NCI-H2196 treated with DMSO at 0.1 percent for 48 hours (cell line): ENCODE results near the gene RNF225.
"Not testable (repeated sequence)": the region's sequence is repeated elsewhere in the genome, so short reads cannot be mapped to it uniquely, and the experiment has no call there.

ENCODE experiments used
- DNase-seq: peaks from one replicate; lab custom pipeline; 2025; ENCODE audit not compliant: unreplicated experiment; lab: John Stamatoyannopoulos, UW

The RNF225 gene

DNA sequence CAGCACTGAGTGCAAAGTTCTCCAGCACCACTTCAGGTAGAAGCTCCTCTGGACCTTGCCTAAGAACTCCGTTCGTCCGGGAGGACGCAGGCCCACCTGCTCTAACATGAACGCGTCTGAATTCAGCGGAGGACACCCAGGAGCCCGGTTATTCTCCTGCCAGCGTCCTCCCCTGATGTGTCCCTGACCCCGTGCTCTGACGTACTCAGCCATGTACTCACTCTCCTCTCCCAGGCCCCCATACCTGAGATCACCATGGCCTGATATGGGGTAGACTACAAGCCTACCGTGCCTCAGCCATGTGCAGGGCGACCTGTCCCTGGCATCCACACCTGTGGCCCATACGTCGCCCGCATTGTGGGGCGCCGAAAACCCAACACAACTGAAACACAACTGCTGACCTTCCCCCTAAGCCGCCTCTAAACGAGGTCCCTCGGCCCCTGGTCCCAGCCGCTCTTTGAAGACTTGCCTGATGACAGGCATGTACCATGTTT lies 12.2 kb downstream of the RNF225 start:
- DNase-seq = no peak

DNA sequence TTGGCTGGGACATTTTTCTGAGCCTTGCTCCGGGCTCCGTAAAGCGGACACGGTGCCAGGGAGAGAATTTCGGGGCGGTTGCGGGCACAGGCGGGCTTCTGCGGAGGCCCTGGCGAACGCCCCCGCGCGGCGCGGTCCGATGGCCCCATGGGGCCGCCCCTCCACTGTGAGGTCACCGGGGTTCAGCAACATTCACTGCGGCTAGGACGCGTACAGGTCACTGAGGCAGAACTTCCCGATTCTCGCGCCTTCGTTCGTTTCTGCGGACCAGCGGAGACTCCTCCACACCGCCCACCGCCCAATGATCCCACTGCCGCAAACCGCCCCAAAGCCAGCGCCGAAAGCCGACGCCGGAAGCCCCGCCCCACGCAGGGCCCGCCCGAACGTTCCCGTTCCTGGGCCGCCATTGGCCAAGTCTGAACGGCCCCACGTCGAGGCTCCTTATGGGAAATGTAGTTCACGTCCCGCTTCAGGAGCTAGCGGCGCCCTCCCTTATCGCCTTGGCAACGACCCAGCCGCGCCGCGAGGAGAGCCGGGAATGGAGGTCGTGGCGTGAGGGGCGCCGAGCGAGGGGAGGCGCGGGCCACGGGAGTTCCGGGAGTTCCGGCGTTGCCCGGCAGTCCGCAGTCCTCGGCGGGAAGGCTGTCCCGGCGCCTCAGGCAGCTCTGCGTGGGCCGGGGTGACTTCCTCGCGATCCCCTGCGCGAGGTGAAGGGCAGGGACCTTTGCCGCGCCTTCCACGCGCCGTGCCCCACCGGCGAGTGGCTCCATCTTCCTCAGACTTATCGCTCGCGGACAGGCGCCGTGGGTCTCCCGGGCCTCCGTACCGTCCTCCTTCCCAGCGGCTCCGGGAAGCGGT lies 12.9 kb downstream of the RNF225 start, which contains the start of gene ZNF584:
Gene ZNF584, plus strand, starts transcription at position 498 of the 858 bp plus-strand sequence. CDS start 499 bp downstream, outside the sequence.
- peak; percentile 89 for DNase-seq

DNA sequence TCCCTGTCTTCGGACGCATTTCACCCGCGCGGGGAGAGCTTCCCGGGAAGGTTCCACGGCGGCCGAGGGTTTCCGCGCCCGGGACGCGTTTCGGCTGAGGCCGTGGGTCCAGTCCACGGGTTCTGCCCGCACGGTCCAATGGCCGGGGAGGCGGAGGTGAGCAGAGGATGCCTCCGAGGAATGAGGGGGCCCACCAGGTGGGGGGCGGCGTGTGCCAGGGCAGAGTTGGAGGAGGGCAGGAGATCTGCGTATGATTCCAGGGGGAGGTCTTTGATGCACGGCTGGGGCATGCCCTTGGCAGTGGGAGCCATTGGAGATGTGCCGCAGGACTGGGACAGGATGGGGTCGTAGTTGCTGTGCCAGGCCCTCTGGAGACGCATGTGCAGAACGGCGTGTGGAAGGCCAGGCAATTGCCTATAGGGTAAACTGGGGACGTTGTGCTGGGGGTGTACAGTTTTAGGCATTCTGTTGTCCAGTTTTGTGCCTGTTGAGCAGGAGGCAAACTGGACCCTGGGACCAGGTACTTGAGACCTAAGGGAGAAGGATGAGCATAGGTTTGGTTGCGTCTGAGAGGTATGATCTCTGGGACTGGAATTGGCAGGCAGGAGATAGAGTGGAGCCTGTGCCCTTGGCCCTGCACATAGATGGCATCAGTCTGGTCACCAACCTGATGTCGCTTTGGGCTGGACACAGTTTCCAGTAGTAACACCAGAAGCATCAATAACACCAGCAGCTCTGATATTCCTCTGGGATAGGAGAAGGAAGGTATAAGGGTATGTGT lies 13.7 kb downstream of the RNF225 start:
- DNase-seq = no peak

DNA sequence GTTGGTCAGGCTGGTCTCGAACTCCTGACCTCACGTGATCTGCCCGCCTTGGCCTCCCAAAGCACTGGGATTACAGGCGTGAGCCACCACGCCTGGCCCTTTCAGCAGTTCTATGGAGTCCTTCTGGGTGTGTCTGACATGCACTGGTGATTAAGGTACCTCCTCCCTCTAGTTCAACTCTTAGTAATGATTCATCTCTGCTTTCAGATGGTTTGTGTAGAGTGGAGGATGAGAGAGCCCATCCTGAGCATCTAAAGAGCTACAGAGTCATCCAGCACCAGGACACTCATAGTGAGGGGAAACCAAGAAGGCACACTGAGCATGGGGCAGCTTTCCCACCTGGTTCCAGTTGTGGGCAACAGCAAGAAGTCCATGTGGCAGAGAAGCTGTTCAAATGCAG lies 21.1 kb downstream of the RNF225 start:
- DNase-seq = no peak

DNA sequence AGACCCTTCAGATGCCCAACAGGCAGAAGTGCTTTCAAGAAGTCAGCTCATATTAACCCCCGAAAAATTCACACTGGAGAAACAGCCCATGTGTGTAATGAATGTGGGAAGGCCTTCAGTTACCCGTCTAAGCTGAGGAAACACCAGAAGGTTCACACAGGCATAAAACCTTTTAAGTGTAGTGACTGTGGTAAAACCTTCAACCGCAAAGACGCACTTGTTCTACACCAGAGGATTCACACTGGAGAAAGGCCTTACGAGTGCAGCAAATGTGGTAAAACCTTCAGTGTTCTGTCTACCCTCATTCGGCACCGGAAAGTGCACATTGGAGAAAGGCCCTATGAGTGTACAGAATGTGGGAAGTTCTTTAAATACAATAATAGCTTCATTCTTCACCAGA lies 21.6 kb downstream of the RNF225 start:
- DNase-seq = no peak

DNA sequence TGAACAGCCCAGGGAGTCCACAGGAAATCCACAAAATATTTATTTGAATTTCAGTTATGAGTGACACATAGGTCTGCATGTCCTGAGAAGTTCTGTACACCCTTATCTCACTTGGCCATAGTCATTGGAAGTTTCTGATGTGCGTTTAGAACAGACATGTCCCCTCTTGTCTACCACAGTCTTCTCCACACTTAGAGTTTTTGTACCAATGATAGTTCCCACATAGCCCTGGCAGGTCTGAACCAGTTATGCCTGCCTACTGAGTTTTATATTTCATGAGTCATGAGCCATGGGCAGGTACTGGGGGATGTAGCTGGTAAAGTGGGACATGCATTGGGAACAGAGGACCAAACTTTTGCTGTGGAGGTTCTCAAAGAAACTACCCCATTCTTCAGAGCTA lies 33.2 kb downstream of the RNF225 start:
- DNase-seq = no peak

DNA sequence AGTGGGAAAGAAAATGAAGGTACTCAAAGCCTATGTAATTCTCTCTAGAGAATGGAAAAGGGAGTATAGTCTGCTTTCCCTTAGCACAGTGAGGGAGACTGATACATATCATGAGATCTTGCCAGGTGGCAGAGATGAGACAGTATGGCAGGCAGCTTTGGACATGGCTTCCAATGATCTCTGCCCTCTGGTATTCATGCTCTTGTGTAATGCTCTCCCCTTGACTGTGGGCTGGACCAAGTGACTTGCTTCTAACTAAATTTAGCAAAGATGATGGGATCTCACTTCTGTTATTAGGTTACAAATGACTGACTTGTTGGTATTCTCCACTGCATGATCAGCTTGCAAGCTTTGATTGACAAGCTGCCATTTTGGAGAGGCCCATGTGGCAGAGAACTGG lies 34.3 kb downstream of the RNF225 start:
- no peak for DNase-seq

DNA sequence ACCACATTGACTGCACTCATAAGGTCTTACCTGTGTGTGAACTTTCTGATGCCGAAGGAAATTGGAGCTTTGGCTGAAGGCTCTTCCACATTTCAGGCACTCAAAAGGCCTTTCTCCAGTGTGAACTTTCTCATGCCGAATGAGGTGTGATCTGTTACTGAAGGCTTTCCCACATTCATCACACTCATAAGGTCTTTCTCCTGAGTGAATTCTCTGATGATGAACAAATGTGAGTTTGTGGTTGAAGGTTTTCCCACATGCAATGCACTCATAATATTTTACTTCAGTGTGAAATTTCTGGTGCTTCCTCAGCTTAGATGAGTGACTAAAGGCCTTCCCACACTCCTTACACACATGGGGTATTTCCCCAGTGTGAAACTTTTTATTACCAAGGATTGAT lies 38.8 kb downstream of the RNF225 start:
- no peak for DNase-seq

DNA sequence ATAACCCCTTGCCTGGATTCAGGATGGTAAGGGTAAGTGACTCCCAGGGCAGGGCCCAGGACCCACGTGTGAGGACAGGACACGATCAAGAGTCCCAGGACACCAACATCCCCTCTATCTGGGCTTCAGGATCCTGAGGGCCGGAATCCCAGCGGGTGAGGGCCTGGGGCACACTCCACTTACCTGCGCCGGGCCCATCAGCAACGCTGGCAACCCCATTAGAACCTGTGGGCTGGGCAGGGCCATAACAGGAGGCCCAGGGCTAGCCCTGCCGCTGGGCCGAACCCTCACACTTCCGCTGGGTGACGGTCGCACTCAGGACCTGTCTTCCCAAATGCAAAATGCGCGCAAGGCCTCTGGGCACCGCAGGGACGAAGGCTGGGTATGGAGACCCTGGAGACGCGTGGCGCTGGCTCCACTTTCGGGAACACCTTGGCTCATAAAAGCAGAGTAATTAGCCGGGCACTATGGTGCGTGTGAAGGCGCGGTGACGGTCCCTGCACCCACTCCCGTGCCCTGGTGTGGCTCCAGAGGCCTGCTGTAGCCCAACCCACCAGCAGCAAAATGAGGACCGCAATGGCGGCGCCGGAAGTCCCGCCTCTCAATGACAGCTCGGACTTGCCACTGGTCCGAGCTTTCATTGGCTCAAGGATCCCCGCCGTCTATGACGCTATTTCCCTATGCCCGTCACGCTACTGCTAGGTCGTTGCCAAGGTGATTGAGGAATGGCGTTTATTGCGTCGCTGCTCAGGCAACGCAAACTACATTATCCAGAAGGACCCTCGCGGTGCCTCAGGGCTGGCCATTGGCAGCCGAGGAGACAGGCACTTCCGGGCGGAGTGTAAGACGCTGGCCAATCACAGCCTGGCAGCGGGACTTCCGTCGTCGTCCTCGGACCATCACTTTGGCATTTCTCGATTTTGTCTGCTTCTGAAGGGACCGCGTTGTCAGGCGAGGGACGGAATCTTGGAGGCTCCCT lies 44.4 kb downstream of the RNF225 start, which contains the start of gene ZNF132:
Gene ZNF132, minus strand, starts transcription at position 578 of the 979 bp plus-strand sequence. Its CDS starts 332 bp downstream, at position 246.
- peak; percentile 74 for DNase-seq

DNA sequence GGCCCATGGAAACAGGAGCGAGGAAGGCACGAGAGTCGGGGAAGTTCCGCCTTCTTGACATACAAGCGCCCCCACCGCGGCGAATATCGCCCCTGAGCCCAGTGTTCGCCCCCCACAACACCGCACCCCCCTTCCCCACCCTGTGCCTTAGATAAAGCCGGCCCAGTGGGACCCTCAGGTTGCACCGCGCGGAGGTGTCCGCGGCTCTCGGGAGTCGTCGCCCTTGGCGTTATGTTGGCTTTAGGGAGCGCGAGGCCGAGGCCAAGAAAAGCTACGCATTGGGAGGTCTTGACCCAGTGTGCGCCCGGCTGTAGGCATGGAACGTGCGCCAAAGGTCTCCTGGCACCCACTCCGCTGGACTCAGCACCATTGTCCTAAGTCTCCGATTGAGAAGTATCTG lies 45.1 kb downstream of the RNF225 start:
- no peak for DNase-seq

DNA sequence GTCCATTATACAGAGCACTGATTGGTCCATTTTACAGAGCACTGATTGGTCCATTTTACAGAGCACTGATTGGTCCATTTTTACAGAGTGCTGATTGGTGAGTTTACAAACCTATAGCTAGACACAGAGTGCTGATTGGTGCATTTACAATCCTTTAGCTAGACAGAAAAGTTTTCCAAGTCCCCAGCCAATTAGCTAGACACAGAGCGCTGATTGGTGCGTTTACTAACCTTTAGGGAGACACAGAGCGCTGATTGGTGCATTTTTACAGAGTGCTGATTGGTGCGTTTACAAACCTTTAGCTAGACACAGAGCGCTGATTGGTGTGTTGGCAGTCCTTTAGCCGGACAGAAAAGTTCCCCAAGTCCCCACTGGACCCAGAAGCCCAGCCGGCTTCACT lies 47.5 kb downstream of the RNF225 start:
- DNase-seq = not testable (repeated sequence)
